NOMO-1 treated with DMSO at 0.1 percent for 48 hours (cell line): ENCODE data around the gene UBA7.
"Not testable (repeated sequence)": the region's sequence is repeated elsewhere in the genome, so short reads cannot be mapped to it uniquely, and the experiment has no call there.

Experiments
- DNase-seq: peaks from one replicate; lab custom pipeline; 2025; ENCODE audit not compliant: unreplicated experiment; lab: John Stamatoyannopoulos, UW

Gene UBA7

GRCh38 chr3:49813497-49814174 lies at the start of gene UBA7:
Gene UBA7, minus strand, starts transcription at chr3:49813953. Its CDS starts 166 bp downstream, at chr3:49813787.
- peak; percentile 82 for DNase-seq

- DNase-seq: no peak
Observed at GRCh38 chr3:49859576-49860305, 46.0 kb upstream of the UBA7 start.

- peak; percentile 91 for DNase-seq
Observed at GRCh38 chr3:49856181-49857005, 42.6 kb upstream of the UBA7 start, which contains the start of gene TRAIP. Gene TRAIP, minus strand, starts transcription at chr3:49856564. Its CDS starts 111 bp downstream, at chr3:49856453.

- no peak for DNase-seq
Observed at GRCh38 chr3:49855662-49856061, 41.9 kb upstream of the UBA7 start.

GRCh38 chr3:49845694-49846093 lies 31.9 kb upstream of the UBA7 start:
- no peak for DNase-seq

- DNase-seq: no peak
Observed at GRCh38 chr3:49844464-49845183, 30.9 kb upstream of the UBA7 start.

- DNase-seq: no peak
Observed at GRCh38 chr3:49842843-49843517, 29.2 kb upstream of the UBA7 start.

- DNase-seq: no peak
Observed at GRCh38 chr3:49841806-49842205, 28.1 kb upstream of the UBA7 start.

- peak; percentile 35 for DNase-seq
Observed at GRCh38 chr3:49841126-49841696, 27.5 kb upstream of the UBA7 start.

GRCh38 chr3:49840388-49840787 lies 26.6 kb upstream of the UBA7 start:
- DNase-seq: no peak

- peak; percentile 71 for DNase-seq
Observed at GRCh38 chr3:49839193-49839809, 25.5 kb upstream of the UBA7 start.

- no peak for DNase-seq
Observed at GRCh38 chr3:49831341-49831740, 17.6 kb upstream of the UBA7 start.

GRCh38 chr3:49826016-49826415 lies 12.3 kb upstream of the UBA7 start:
- DNase-seq: no peak

- not testable (repeated sequence) for DNase-seq
Observed at GRCh38 chr3:49823131-49823530, 9.4 kb upstream of the UBA7 start.

- DNase-seq: no peak
Observed at GRCh38 chr3:49812916-49813496, 747 bp downstream of the UBA7 start.

GRCh38 chr3:49807431-49808114 lies 6.2 kb downstream of the UBA7 start:
- no peak for DNase-seq

- no peak for DNase-seq
Observed at GRCh38 chr3:49806850-49807249, 6.9 kb downstream of the UBA7 start.

- peak; percentile 68 for DNase-seq
Observed at GRCh38 chr3:49805897-49806701, 7.7 kb downstream of the UBA7 start.
